SK-N-SH treated with all-trans-retinoic acid at 6 μM for 48 hours (cell line): ENCODE data around the gene NEIL1.

Experiments used
- ATAC-seq: fragments of 200-7000 bp; cut with Tn5 transposase; 3 replicates; pipeline ENCODE4 v1.9.1; 2020; ENCODE audit warnings: mild to moderate bottlenecking, moderate library complexity
- ARNTL ChIP-seq: fragments of 450-650 bp; formaldehyde crosslinking; IDR thresholded peaks from 2 replicates; pipeline ENCODE4 v1.5.0; 2020; ENCODE audit warnings: low read depth, mild to moderate bottlenecking, moderate library complexity, borderline replicate concordance
- BACH2 ChIP-seq: fragments of 250-450 bp; sonication (Bioruptor Pico); IDR thresholded peaks from 2 replicates; pipeline ENCODE4 v1.9.0; 2021; ENCODE audit warnings: mild to moderate bottlenecking, borderline replicate concordance
- CREB5 ChIP-seq: fragments of 250-450 bp; sonication (Bioruptor Pico); IDR thresholded peaks from 2 replicates; pipeline ENCODE4 v1.5.1; 2020; ENCODE audit warnings: low read depth, mild to moderate bottlenecking, moderate library complexity
- CSDC2 ChIP-seq: fragments of 250-450 bp; sonication (Bioruptor Pico); IDR thresholded peaks from 2 replicates; pipeline ENCODE4 v1.5.0; 2020; ENCODE audit warnings: mild to moderate bottlenecking, moderate library complexity
- ESRRG ChIP-seq: fragments of 250-450 bp; sonication (Bioruptor Pico); IDR thresholded peaks from 2 replicates; pipeline ENCODE4 v1.6.1; 2021; ENCODE audit warnings: mild to moderate bottlenecking
- GLIS3 ChIP-seq: fragments of 250-450 bp; sonication (Bioruptor Pico); IDR thresholded peaks from 2 replicates; pipeline ENCODE4 v1.5.0; 2020; ENCODE audit warnings: mild to moderate bottlenecking, moderate library complexity
- ISL1 ChIP-seq: fragments of 250-450 bp; sonication (Bioruptor Pico); IDR thresholded peaks from 2 replicates; pipeline ENCODE4 v2.1.2; 2022; ENCODE audit warnings: mild to moderate bottlenecking, moderate library complexity
- PATZ1 ChIP-seq: fragments of 250-450 bp; sonication (Bioruptor Pico); IDR thresholded peaks from 2 replicates; pipeline ENCODE4 v1.8.0; 2020; ENCODE audit warnings: mild to moderate bottlenecking, moderate library complexity, borderline replicate concordance
- POU6F1 ChIP-seq: fragments of 250-450 bp; sonication (Bioruptor Pico); IDR thresholded peaks from 2 replicates; pipeline ENCODE4 v1.8.0; 2021; ENCODE audit warnings: low read depth, mild to moderate bottlenecking, moderate library complexity, borderline replicate concordance
- PPARA ChIP-seq: fragments of 250-450 bp; sonication (Bioruptor Pico); IDR thresholded peaks from 2 replicates; pipeline ENCODE4 v1.5.0; 2020; ENCODE audit warnings: mild to moderate bottlenecking, borderline replicate concordance
- RARB ChIP-seq: fragments of 250-450 bp; sonication (Bioruptor Pico); IDR thresholded peaks from 2 replicates; pipeline ENCODE4 v1.8.0; 2021; ENCODE audit warnings: mild to moderate bottlenecking, moderate library complexity
- SNAI2 ChIP-seq: fragments of 250-450 bp; sonication (Bioruptor Pico); IDR thresholded peaks from 2 replicates; pipeline ENCODE4 v1.5.0; 2020; ENCODE audit warnings: mild to moderate bottlenecking, moderate library complexity
- TCF4 ChIP-seq: fragments of 250-450 bp; sonication (Bioruptor Pico); IDR thresholded peaks from 2 replicates; pipeline ENCODE4 v1.8.0; 2021; ENCODE audit warnings: mild to moderate bottlenecking, moderate library complexity, borderline replicate concordance
- TOX ChIP-seq: fragments of 250-450 bp; sonication (Bioruptor Pico); IDR thresholded peaks from 2 replicates; pipeline ENCODE4 v1.8.0; 2021; ENCODE audit warnings: mild to moderate bottlenecking, moderate library complexity, borderline replicate concordance
- TSHZ2 ChIP-seq: fragments of 250-450 bp; sonication (Bioruptor Pico); IDR thresholded peaks from 2 replicates; pipeline ENCODE4 v1.5.0; 2020; ENCODE audit warnings: mild to moderate bottlenecking, moderate library complexity
- ZC3H10 ChIP-seq: fragments of 250-450 bp; sonication (Bioruptor Pico); IDR thresholded peaks from 2 replicates; pipeline ENCODE4 v1.5.1; 2021; ENCODE audit warnings: mild to moderate bottlenecking, moderate library complexity
- ZFP3 ChIP-seq: fragments of 250-450 bp; sonication (Bioruptor Pico); IDR thresholded peaks from 2 replicates; pipeline ENCODE4 v1.5.0; 2020; ENCODE audit warnings: mild to moderate bottlenecking, moderate library complexity
- ZFP30 ChIP-seq: fragments of 450-650 bp; formaldehyde crosslinking; IDR thresholded peaks from 2 replicates; pipeline ENCODE4 v1.5.0; 2022; ENCODE audit warnings: mild to moderate bottlenecking, moderate library complexity
- ZNF565 ChIP-seq: fragments of 450-650 bp; formaldehyde crosslinking; conservative IDR thresholded peaks from 2 replicates; pipeline ENCODE4 v1.5.0; 2020; ENCODE audit warnings: low read depth, mild to moderate bottlenecking, moderate library complexity
- ZNF70 ChIP-seq: fragments of 450-650 bp; formaldehyde crosslinking; IDR thresholded peaks from 2 replicates; pipeline ENCODE4 v1.5.0; 2020; ENCODE audit warnings: mild to moderate bottlenecking, moderate library complexity
- ZNF8 ChIP-seq: fragments of 450-650 bp; formaldehyde crosslinking; IDR thresholded peaks from 2 replicates; pipeline ENCODE4 v1.5.0; 2020; ENCODE audit warnings: mild to moderate bottlenecking, moderate library complexity

NEIL1 gene

GRCh38 chr15:75359537-75360250 lies 12.9 kb downstream of the NEIL1 start:
- ATAC-seq: no peak
- no peak for TF ChIP-seq ZNF565 (CRISPR knock-in tag)
- no peak for TF ChIP-seq PATZ1 (CRISPR knock-in tag)
- no peak for TF ChIP-seq GLIS3 (CRISPR knock-in tag)
- no peak for TF ChIP-seq ARNTL (CRISPR knock-in tag)
- no peak for TF ChIP-seq ESRRG
- no peak for TF ChIP-seq CSDC2 (CRISPR knock-in tag)
- TF ChIP-seq TCF4 (CRISPR knock-in tag): no peak
- no peak for TF ChIP-seq ZFP30
- no peak for TF ChIP-seq RARB (CRISPR knock-in tag)
- TF ChIP-seq ZNF70 (CRISPR knock-in tag): no peak
- TF ChIP-seq TSHZ2 (CRISPR knock-in tag): no peak
- TF ChIP-seq BACH2 (CRISPR knock-in tag): no peak
- TF ChIP-seq ZFP3 (CRISPR knock-in tag): no peak
- no peak for TF ChIP-seq TOX (CRISPR knock-in tag)
- no peak for TF ChIP-seq CREB5 (CRISPR knock-in tag)

- TF ChIP-seq POU6F1 (CRISPR knock-in tag): no peak
- TF ChIP-seq PPARA (CRISPR knock-in tag): no peak
- no peak for TF ChIP-seq ISL1 (CRISPR knock-in tag)
- TF ChIP-seq PATZ1 (CRISPR knock-in tag): no peak
- TF ChIP-seq ZC3H10 (CRISPR knock-in tag): no peak
- TF ChIP-seq ESRRG: no peak
- no peak for TF ChIP-seq SNAI2 (CRISPR knock-in tag)
- TF ChIP-seq GLIS3 (CRISPR knock-in tag): no peak
- no peak for TF ChIP-seq TSHZ2 (CRISPR knock-in tag)
- no peak for TF ChIP-seq ZNF565 (CRISPR knock-in tag)
- TF ChIP-seq ARNTL (CRISPR knock-in tag): no peak
- TF ChIP-seq ZFP3 (CRISPR knock-in tag): no peak
- no peak for TF ChIP-seq ZFP30
- no peak for TF ChIP-seq ZNF8 (CRISPR knock-in tag)
- ATAC-seq: no peak; the same call in 2 of the 3 replicates
Measured at GRCh38 chr15:75360391-75360790, 13.6 kb downstream of the NEIL1 start.
